HEK293T (cell line): ENCODE results near the gene SARS2.

Source experiments
- L3MBTL2 ChIP-seq: fragments of 450-650 bp; conservative IDR thresholded peaks from 2 replicates; pipeline ENCODE4 v1.6.1; 2016; ENCODE audit warnings: mild to moderate bottlenecking
- PKNOX1 ChIP-seq: fragments of 450-650 bp; IDR thresholded peaks from 2 replicates; pipeline ENCODE4 v1.6.1; 2016
- SUZ12 ChIP-seq: fragments of 450-650 bp; IDR thresholded peaks from 2 replicates; pipeline ENCODE4 v1.6.1; 2016; ENCODE audit warnings: mild to moderate bottlenecking
- ZNF384 ChIP-seq: fragments of 450-650 bp; IDR thresholded peaks from 2 replicates; pipeline ENCODE4 v1.6.1; 2016

- TF ChIP-seq SUZ12: no peak
- TF ChIP-seq L3MBTL2: peak; percentile 92
- TF ChIP-seq ZNF384: no peak
- TF ChIP-seq PKNOX1: no peak
Observed at GRCh38 chr19:38975214-38975860, 44.8 kb upstream of the SARS2 start, which contains the start of gene FBXO17.
